ENCODE data around the gene LRRC75A. TPM values are rescaled to one million over a fixed set of nuclear protein-coding genes. Genes with fewer than 3 reads are reported as not detected.

The LRRC75A gene
- total and polyA plus RNA-seq, 11 donors, result 0.37 to 2.5 (median 0.85) TPM

- peaks cover 7 to 49% (median 28%) of the 10 kb centered on the region in 12 donors for H3K4me1 ChIP-seq
- ATAC-seq (peak in 1 of 4 donors; percentile 13), DNase-seq (peak in 1 of 5 donors; percentile 27)
- H3K4me3 ChIP-seq, result peak overlapping the region; percentile 71 to 100 (median 86)
- H3K27me3 ChIP-seq, result no peaks in the 10 kb centered on the region
- peaks cover 0 to 45% (median 37%) of the 10 kb centered on the region in 9 donors for H3K36me3 ChIP-seq
- no peaks in the 10 kb centered on the region for H3K9me3 ChIP-seq
- WGBS, 4 donors, result 0 to 1% (median 0%) methylated on average over 20 to 25 of the region's 25 CpGs
- intact Hi-C loops (cut with DNase I), result loop anchor here in 4 of 10 donors (2.0 to 5.0 kb wide), 3 partner anchors 57 to 98 kb away; partner anchors contain the start of gene UBB (in 3 of the 4)
- H3K27ac ChIP-seq, result peak overlapping the region; percentile 34 to 93 (median 86)
- TF ChIP-seq POLR2A (IDR thresholded peaks at IDR 0.05) (no peak), CTCF (IDR thresholded peaks at IDR 0.05) (no peak)
These were observed 52.6 kb downstream of the LRRC75A start for GRCh38 chr17:16439303-16439791.

GRCh38 chr17:16438557-16439302 lies 53.3 kb downstream of the LRRC75A start:
- peaks cover 0 to 39% (median 31%) of the 10 kb centered on the region in 9 donors for H3K36me3 ChIP-seq
- WGBS, 4 donors, result 0 to 1% (median 0%) methylated on average over 28 to 46 of the region's 46 CpGs

GRCh38 chr17:16438173-16438556 lies 53.8 kb downstream of the LRRC75A start:
- Histone ChIP-seq H3K4me1 (peaks cover 6 to 40% (median 27%) of the 10 kb centered on the region in 12 donors), H3K27me3 (no peaks in the 10 kb centered on the region), H3K9me3 (no peaks in the 10 kb centered on the region), H3K36me3 (peaks cover 0 to 38% (median 25%) of the 10 kb centered on the region in 9 donors), H3K27ac (peak overlapping the region in 11 of 12 donors; percentile 45 to 93 (median 86)), H3K4me3 (peak overlapping the region; percentile 8 to 100 (median 86))
- no peak for TF ChIP-seq POLR2A (IDR thresholded peaks at IDR 0.05)
- TF ChIP-seq CTCF (IDR thresholded peaks at IDR 0.05), result no peak
- WGBS, 4 donors, result 15 to 18% (median 17%) methylated on average over 8 of the region's 8 CpGs
- ATAC-seq (no peak), DNase-seq (no peak)
- intact Hi-C loops (cut with DNase I), result loop anchor here in 4 of 10 donors (2.0 to 5.0 kb wide), 3 partner anchors 56 to 99 kb away; partner anchors contain the start of gene UBB (in 3 of the 4)

More at GRCh38 chr17:16438557-16439302, 53.3 kb downstream of the LRRC75A start:
- intact Hi-C loops (cut with DNase I), result loop anchor here in 4 of 10 donors (2.0 to 5.0 kb wide), 3 partner anchors 56 to 99 kb away; partner anchors contain the start of gene UBB (in 3 of the 4)
- DNase-seq (peak; percentile 94 to 97 (median 96)), ATAC-seq (peak; percentile 92 to 97 (median 95))
- Histone ChIP-seq H3K27me3 (no peaks in the 10 kb centered on the region), H3K4me3 (peak overlapping the region; percentile 71 to 100 (median 86)), H3K9me3 (no peaks in the 10 kb centered on the region), H3K27ac (peak overlapping the region; percentile 34 to 93 (median 86)), H3K4me1 (peaks cover 6 to 43% (median 28%) of the 10 kb centered on the region in 12 donors)
- TF ChIP-seq CTCF (IDR thresholded peaks at IDR 0.05) (no peak), POLR2A (IDR thresholded peaks at IDR 0.05) (peak in 1 of 2 donors; percentile 64)

GRCh38 chr17:16437083-16437482 lies 54.9 kb downstream of the LRRC75A start:
- no peaks in the 10 kb centered on the region for H3K9me3 ChIP-seq
- DNase-seq, result no peak
- H3K27me3 ChIP-seq, result no peaks in the 10 kb centered on the region
- peaks cover 0 to 33% (median 14%) of the 10 kb centered on the region in 9 donors for H3K36me3 ChIP-seq
- no peak for ATAC-seq
- peaks cover 6 to 32% (median 26%) of the 10 kb centered on the region in 12 donors for H3K4me1 ChIP-seq
- intact Hi-C loops (cut with DNase I), result loop anchor here in 3 of 10 donors (5.0 kb wide), 2 partner anchors 55 to 100 kb away; partner anchors contain the start of gene UBB (in 2 of the 3)
- H3K4me3 ChIP-seq, result no peak overlapping the region
- 68 to 77% (median 72%) methylated on average over 2 of the region's 2 CpGs for WGBS, 4 donors
- TF ChIP-seq CTCF (IDR thresholded peaks at IDR 0.05) (no peak), POLR2A (IDR thresholded peaks at IDR 0.05) (no peak)
- H3K27ac ChIP-seq, result no peak overlapping the region

All from heart left ventricle (tissue), 16 donors.